ENCODE data around the gene GALNT1.

DNA sequence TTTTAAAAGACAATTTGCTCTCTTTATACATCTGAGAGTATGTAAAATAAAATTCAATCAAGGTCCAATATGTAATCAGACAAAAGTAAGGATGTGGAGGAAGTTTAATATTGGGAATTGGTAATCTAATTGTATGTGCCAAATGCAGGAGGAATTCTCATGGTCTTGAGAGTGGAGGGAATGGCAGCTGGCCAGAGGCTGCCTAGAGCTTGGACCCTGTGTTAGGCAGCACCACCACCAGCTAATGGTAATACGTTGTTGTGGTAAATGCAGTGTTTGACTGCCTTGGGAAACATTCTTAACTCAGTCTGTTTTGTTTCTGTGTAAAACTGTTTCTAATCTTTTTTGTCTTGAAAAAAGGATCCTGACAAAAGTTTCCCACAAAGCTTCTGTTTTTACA, 30.0 kb downstream of the GALNT1 start:
- TF ChIP-seq, protein P1, sequence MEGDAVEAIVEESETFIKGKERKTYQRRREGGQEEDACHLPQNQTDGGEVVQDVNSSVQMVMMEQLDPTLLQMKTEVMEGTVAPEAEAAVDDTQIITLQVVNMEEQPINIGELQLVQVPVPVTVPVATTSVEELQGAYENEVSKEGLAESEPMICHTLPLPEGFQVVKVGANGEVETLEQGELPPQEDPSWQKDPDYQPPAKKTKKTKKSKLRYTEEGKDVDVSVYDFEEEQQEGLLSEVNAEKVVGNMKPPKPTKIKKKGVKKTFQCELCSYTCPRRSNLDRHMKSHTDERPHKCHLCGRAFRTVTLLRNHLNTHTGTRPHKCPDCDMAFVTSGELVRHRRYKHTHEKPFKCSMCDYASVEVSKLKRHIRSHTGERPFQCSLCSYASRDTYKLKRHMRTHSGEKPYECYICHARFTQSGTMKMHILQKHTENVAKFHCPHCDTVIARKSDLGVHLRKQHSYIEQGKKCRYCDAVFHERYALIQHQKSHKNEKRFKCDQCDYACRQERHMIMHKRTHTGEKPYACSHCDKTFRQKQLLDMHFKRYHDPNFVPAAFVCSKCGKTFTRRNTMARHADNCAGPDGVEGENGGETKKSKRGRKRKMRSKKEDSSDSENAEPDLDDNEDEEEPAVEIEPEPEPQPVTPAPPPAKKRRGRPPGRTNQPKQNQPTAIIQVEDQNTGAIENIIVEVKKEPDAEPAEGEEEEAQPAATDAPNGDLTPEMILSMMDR (IDR thresholded peaks at IDR 0.05 in 4 of 5, conservative IDR thresholded peaks at IDR 0.05 in 1 of 5): no peak
- no peak for TF ChIP-seq POLR2A (IDR thresholded peaks at IDR 0.05)

Measured in gastrocnemius medialis (tissue), 4 donors.